Measurements from ENCODE around the gene NT5E.

DNA sequence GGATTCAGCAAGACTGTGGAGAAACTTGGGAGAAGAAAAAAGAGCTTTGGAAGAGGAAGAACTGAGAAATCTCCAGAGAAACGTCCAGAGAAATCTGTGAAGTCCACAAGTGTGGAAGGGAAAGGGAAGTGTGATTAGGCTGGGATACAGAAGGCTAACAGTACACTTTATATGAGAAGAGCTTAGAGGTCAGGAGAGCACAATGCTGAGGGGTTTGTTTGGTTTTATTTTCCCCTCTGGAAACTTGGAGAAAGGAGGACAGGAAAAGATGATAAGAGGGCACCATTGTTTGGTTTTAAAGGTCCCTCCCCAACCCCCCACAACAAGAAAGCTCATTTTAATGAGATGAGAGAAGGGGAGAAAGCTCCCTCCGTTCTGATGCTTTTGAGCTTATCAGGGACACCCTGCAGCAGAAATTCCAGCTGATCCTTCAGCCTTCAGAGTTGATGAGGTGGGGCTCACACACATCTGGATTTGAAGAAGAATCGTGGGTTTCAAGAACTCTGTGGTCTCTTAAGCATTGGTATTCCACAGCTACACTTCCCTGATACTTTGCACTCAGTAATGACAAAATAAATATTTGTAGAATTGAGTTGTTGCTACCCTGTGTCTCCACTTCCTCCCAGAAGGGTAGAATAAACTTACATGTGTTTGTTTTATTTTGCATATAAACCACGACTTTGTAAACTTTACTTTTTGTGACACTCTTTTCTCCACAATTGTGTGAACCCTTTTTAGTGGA, 1.9 kb downstream of the NT5E start:
- TF ChIP-seq, protein P1, sequence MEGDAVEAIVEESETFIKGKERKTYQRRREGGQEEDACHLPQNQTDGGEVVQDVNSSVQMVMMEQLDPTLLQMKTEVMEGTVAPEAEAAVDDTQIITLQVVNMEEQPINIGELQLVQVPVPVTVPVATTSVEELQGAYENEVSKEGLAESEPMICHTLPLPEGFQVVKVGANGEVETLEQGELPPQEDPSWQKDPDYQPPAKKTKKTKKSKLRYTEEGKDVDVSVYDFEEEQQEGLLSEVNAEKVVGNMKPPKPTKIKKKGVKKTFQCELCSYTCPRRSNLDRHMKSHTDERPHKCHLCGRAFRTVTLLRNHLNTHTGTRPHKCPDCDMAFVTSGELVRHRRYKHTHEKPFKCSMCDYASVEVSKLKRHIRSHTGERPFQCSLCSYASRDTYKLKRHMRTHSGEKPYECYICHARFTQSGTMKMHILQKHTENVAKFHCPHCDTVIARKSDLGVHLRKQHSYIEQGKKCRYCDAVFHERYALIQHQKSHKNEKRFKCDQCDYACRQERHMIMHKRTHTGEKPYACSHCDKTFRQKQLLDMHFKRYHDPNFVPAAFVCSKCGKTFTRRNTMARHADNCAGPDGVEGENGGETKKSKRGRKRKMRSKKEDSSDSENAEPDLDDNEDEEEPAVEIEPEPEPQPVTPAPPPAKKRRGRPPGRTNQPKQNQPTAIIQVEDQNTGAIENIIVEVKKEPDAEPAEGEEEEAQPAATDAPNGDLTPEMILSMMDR (conservative IDR thresholded peaks at IDR 0.05; ENCODE audit: low read depth in 2 of 2), result no peak
- no peak for TF ChIP-seq EZH2 (IDR thresholded peaks at IDR 0.05; ENCODE audit: low read depth, unreplicated experiment)
- no peak for TF ChIP-seq POLR2AphosphoS5 (IDR thresholded peaks at IDR 0.05; ENCODE audit: low read depth)
- TF ChIP-seq, protein P2, sequence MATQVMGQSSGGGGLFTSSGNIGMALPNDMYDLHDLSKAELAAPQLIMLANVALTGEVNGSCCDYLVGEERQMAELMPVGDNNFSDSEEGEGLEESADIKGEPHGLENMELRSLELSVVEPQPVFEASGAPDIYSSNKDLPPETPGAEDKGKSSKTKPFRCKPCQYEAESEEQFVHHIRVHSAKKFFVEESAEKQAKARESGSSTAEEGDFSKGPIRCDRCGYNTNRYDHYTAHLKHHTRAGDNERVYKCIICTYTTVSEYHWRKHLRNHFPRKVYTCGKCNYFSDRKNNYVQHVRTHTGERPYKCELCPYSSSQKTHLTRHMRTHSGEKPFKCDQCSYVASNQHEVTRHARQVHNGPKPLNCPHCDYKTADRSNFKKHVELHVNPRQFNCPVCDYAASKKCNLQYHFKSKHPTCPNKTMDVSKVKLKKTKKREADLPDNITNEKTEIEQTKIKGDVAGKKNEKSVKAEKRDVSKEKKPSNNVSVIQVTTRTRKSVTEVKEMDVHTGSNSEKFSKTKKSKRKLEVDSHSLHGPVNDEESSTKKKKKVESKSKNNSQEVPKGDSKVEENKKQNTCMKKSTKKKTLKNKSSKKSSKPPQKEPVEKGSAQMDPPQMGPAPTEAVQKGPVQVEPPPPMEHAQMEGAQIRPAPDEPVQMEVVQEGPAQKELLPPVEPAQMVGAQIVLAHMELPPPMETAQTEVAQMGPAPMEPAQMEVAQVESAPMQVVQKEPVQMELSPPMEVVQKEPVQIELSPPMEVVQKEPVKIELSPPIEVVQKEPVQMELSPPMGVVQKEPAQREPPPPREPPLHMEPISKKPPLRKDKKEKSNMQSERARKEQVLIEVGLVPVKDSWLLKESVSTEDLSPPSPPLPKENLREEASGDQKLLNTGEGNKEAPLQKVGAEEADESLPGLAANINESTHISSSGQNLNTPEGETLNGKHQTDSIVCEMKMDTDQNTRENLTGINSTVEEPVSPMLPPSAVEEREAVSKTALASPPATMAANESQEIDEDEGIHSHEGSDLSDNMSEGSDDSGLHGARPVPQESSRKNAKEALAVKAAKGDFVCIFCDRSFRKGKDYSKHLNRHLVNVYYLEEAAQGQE (IDR thresholded peaks at IDR 0.05; ENCODE audit: unreplicated experiment), result no peak
- TF ChIP-seq ZNF114 (CRISPR knock-in tag; IDR thresholded peaks at IDR 0.05), result no peak
- no peak for TF ChIP-seq ZNF331 (CRISPR knock-in tag; IDR thresholded peaks at IDR 0.05; ENCODE audit: low read depth)
- TF ChIP-seq EZH2phosphoT487 (IDR thresholded peaks at IDR 0.05; ENCODE audit: unreplicated experiment), result no peak
- TF ChIP-seq, protein P3, sequence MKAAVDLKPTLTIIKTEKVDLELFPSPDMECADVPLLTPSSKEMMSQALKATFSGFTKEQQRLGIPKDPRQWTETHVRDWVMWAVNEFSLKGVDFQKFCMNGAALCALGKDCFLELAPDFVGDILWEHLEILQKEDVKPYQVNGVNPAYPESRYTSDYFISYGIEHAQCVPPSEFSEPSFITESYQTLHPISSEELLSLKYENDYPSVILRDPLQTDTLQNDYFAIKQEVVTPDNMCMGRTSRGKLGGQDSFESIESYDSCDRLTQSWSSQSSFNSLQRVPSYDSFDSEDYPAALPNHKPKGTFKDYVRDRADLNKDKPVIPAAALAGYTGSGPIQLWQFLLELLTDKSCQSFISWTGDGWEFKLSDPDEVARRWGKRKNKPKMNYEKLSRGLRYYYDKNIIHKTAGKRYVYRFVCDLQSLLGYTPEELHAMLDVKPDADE (IDR thresholded peaks at IDR 0.05), result no peak
- TF ChIP-seq CREB1 (CRISPR knock-in tag; IDR thresholded peaks at IDR 0.05; ENCODE audit: low read depth), result no peak
